HepG2 (cell line): ENCODE data around the gene TMEM239. TPM values are rescaled to one million over a fixed set of nuclear protein-coding genes. Genes with fewer than 3 reads are reported as not detected.

Experiments
- HOXA5 ChIP-seq: sonication (generic); formaldehyde crosslinking; IDR thresholded peaks from 2 replicates; pipeline ENCODE4 v1.4.0; 2020; ENCODE audit warnings: missing genetic modification reagents
- JUN ChIP-seq: sonication (generic); formaldehyde crosslinking; IDR thresholded peaks from 2 replicates; pipeline ENCODE4 v1.4.0; 2020; ENCODE audit warnings: mild to moderate bottlenecking, missing genetic modification reagents
- MBD4 ChIP-seq: IDR thresholded peaks from 2 replicates; pipeline ENCODE4 v1.6.1; 2012; ENCODE audit warnings: low read length, inconsistent platforms, borderline replicate concordance
- PCBP2 ChIP-seq: fragments of 200-400 bp; formaldehyde crosslinking; optimal IDR thresholded peaks from 2 replicates; pipeline ENCODE3; 2018; ENCODE audit warnings: low read length, low read depth; ENCODE audit not compliant: poor library complexity, severe bottlenecking
- PHF21A ChIP-seq: sonication (generic); formaldehyde crosslinking; IDR thresholded peaks from 2 replicates; pipeline ENCODE4 v1.5.0; 2020; ENCODE audit warnings: mild to moderate bottlenecking, missing genetic modification reagents
- SUZ12 ChIP-seq: fragments of 150-350 bp; IDR thresholded peaks from 2 replicates; pipeline ENCODE4 v1.6.1; 2014; ENCODE audit warnings: low read depth, low read length
- TBP ChIP-seq: sonication (generic); formaldehyde crosslinking; IDR thresholded peaks from 2 replicates; pipeline ENCODE4 v1.5.0; 2020; ENCODE audit warnings: missing genetic modification reagents
- TEAD3 ChIP-seq: optimal IDR thresholded peaks from 2 replicates; pipeline ENCODE3; 2016; ENCODE audit warnings: borderline replicate concordance
- ZFP36 ChIP-seq: fragments of 150-350 bp; IDR thresholded peaks from 2 replicates; pipeline ENCODE4 v1.6.1; 2018; ENCODE audit warnings: borderline replicate concordance, low read length, low read depth; ENCODE audit not compliant: partially characterized antibody
- ZNF101 ChIP-seq: sonication (generic); formaldehyde crosslinking; IDR thresholded peaks from 2 replicates; pipeline ENCODE4 v1.4.0; 2020; ENCODE audit warnings: mild to moderate bottlenecking, low read depth, missing genetic modification reagents, borderline replicate concordance
- ZNF138 ChIP-seq: sonication (generic); formaldehyde crosslinking; IDR thresholded peaks from 2 replicates; pipeline ENCODE4 v1.5.0; 2020; ENCODE audit warnings: mild to moderate bottlenecking, low read depth, missing genetic modification reagents
- ZNF572 ChIP-seq: sonication (generic); formaldehyde crosslinking; IDR thresholded peaks from 2 replicates; pipeline ENCODE4 v1.5.1; 2020; ENCODE audit warnings: mild to moderate bottlenecking, missing genetic modification reagents
- ZNF891 ChIP-seq: sonication (generic); formaldehyde crosslinking; IDR thresholded peaks from 2 replicates; pipeline ENCODE4 v1.5.0; 2020; ENCODE audit warnings: mild to moderate bottlenecking, missing genetic modification reagents
- polyA plus RNA-seq, 8 experiments: library from polyadenylated mRNA; depleted of rRNA in 3 of 8; stranded (reverse) in 7 of 8; unstranded in 1 of 8; fragments of >200 nt; fragmentation: Illumina TruSeq in 4 of 8; extraction: Trizol in 4 of 8; gene quantifications; 2 replicates each; pipeline versions ENCODE4 v1.2.1 to v1.2.3, GENCODE V29; 2011 to 2016; ENCODE audit warnings: low read depth in 4 of 8, missing spikeins in 1 of 8, mixed read lengths in 1 of 8; ENCODE audit not compliant: insufficient read depth in 1 of 8
- total RNA-seq, 5 experiments: library from RNA; depleted of rRNA; stranded (reverse); fragments of >200 nt; fragmentation: Illumina TruSeq; extraction: Trizol; gene quantifications; 2 replicates each; pipeline ENCODE4 v1.2.3, GENCODE V29; 2016; ENCODE audit warnings: low read depth in 1 of 5
- TF ChIP-seq, protein P1 (sequence below): sonication (generic); formaldehyde crosslinking; IDR thresholded peaks from 2 replicates; pipeline ENCODE4 v1.4.0; 2020; ENCODE audit warnings: missing genetic modification reagents
- TF ChIP-seq, protein P2 (sequence below): IDR thresholded peaks from 2 replicates; pipeline ENCODE4 v1.6.1; 2016; ENCODE audit warnings: low read depth, missing genetic modification reagents, missing compliant biosample characterization
- TF ChIP-seq, protein P3 (sequence below): sonication (generic); formaldehyde crosslinking; IDR thresholded peaks from 2 replicates; pipeline ENCODE4 v1.5.0; 2020; ENCODE audit warnings: mild to moderate bottlenecking, missing genetic modification reagents

Gene TMEM239
- total and polyA plus RNA-seq, 2 of the 13 experiments (the other 11 are each of a cell fraction or from before 2014, with no cell fraction given): not detected

DNA sequence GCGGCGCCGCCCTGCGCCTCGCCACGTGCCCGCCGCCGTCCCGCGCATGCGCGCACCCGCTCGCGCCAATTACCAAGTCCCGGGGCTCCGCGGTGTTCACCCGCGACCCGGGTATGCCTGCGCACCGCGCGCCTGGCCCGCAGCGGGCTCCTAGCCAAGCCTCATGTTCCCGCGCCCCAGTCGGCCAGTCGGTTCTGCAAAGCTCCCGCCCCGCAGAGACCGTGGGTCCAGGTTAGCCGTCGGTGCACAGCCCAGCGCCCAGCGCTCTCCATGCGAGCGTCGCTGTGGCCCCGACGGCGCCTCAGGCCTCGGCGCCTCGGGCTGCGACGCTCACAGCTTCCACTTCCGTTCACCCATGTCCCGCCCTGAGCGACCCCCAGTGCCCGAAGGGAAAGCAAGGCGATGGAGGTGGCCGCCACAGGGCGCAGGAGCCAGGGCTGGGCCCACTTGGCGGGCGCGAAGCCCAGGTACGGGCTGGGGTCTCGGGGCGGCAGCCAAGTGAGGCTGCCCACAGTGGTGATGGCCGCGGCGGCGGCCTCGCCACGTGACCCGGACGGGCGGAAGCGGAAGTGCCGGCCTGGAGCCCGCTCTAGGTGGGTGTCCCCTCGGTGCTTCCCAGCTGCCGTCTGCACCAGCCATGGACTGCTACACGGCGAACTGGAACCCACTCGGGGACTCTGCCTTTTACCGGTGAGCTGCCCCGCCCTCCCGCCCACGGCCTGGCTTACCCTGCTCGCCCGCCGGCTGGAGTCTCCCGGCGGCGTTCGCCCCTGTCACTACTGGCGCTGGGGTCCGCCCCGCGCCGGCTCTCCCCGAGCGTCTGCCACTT lies 24.2 kb downstream of the TMEM239 start, which contains the start of the genes PCED1A and VPS16 (continued):
- TF ChIP-seq ZNF572 (0 out of 2 replicates have a peak, but pooled peaks have one; percentile 84), PCBP2 (no peak), MBD4 (no peak), HOXA5 (CRISPR knock-in tag) (peak; percentile 97), ZFP36 (no peak), ZNF101 (peak; percentile 67; the same call in 1 of the 2 replicates), ZNF138 (CRISPR knock-in tag) (peak; percentile 93), ZNF891 (CRISPR knock-in tag) (peak; percentile 98), TEAD3 (peak; percentile 68), TBP (peak; percentile 21; the same call in 1 of the 2 replicates), PHF21A (CRISPR knock-in tag) (no peak; the same call in none of the 2 replicates), JUN (CRISPR knock-in tag) (peak; percentile 78; the same call in 1 of the 2 replicates), SUZ12 (no peak)
- TF ChIP-seq, protein P1, sequence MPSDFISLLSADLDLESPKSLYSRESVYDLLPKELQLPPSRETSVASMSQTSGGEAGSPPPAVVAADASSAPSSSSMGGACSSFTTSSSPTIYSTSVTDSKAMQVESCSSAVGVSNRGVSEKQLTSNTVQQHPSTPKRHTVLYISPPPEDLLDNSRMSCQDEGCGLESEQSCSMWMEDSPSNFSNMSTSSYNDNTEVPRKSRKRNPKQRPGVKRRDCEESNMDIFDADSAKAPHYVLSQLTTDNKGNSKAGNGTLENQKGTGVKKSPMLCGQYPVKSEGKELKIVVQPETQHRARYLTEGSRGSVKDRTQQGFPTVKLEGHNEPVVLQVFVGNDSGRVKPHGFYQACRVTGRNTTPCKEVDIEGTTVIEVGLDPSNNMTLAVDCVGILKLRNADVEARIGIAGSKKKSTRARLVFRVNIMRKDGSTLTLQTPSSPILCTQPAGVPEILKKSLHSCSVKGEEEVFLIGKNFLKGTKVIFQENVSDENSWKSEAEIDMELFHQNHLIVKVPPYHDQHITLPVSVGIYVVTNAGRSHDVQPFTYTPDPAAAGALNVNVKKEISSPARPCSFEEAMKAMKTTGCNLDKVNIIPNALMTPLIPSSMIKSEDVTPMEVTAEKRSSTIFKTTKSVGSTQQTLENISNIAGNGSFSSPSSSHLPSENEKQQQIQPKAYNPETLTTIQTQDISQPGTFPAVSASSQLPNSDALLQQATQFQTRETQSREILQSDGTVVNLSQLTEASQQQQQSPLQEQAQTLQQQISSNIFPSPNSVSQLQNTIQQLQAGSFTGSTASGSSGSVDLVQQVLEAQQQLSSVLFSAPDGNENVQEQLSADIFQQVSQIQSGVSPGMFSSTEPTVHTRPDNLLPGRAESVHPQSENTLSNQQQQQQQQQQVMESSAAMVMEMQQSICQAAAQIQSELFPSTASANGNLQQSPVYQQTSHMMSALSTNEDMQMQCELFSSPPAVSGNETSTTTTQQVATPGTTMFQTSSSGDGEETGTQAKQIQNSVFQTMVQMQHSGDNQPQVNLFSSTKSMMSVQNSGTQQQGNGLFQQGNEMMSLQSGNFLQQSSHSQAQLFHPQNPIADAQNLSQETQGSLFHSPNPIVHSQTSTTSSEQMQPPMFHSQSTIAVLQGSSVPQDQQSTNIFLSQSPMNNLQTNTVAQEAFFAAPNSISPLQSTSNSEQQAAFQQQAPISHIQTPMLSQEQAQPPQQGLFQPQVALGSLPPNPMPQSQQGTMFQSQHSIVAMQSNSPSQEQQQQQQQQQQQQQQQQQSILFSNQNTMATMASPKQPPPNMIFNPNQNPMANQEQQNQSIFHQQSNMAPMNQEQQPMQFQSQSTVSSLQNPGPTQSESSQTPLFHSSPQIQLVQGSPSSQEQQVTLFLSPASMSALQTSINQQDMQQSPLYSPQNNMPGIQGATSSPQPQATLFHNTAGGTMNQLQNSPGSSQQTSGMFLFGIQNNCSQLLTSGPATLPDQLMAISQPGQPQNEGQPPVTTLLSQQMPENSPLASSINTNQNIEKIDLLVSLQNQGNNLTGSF (CRISPR knock-in tag): peak; percentile 80; the same call in 1 of the 2 replicates
- TF ChIP-seq, protein P2, sequence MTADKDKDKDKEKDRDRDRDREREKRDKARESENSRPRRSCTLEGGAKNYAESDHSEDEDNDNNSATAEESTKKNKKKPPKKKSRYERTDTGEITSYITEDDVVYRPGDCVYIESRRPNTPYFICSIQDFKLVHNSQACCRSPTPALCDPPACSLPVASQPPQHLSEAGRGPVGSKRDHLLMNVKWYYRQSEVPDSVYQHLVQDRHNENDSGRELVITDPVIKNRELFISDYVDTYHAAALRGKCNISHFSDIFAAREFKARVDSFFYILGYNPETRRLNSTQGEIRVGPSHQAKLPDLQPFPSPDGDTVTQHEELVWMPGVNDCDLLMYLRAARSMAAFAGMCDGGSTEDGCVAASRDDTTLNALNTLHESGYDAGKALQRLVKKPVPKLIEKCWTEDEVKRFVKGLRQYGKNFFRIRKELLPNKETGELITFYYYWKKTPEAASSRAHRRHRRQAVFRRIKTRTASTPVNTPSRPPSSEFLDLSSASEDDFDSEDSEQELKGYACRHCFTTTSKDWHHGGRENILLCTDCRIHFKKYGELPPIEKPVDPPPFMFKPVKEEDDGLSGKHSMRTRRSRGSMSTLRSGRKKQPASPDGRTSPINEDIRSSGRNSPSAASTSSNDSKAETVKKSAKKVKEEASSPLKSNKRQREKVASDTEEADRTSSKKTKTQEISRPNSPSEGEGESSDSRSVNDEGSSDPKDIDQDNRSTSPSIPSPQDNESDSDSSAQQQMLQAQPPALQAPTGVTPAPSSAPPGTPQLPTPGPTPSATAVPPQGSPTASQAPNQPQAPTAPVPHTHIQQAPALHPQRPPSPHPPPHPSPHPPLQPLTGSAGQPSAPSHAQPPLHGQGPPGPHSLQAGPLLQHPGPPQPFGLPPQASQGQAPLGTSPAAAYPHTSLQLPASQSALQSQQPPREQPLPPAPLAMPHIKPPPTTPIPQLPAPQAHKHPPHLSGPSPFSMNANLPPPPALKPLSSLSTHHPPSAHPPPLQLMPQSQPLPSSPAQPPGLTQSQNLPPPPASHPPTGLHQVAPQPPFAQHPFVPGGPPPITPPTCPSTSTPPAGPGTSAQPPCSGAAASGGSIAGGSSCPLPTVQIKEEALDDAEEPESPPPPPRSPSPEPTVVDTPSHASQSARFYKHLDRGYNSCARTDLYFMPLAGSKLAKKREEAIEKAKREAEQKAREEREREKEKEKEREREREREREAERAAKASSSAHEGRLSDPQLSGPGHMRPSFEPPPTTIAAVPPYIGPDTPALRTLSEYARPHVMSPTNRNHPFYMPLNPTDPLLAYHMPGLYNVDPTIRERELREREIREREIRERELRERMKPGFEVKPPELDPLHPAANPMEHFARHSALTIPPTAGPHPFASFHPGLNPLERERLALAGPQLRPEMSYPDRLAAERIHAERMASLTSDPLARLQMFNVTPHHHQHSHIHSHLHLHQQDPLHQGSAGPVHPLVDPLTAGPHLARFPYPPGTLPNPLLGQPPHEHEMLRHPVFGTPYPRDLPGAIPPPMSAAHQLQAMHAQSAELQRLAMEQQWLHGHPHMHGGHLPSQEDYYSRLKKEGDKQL: no peak
- TF ChIP-seq, protein P3, sequence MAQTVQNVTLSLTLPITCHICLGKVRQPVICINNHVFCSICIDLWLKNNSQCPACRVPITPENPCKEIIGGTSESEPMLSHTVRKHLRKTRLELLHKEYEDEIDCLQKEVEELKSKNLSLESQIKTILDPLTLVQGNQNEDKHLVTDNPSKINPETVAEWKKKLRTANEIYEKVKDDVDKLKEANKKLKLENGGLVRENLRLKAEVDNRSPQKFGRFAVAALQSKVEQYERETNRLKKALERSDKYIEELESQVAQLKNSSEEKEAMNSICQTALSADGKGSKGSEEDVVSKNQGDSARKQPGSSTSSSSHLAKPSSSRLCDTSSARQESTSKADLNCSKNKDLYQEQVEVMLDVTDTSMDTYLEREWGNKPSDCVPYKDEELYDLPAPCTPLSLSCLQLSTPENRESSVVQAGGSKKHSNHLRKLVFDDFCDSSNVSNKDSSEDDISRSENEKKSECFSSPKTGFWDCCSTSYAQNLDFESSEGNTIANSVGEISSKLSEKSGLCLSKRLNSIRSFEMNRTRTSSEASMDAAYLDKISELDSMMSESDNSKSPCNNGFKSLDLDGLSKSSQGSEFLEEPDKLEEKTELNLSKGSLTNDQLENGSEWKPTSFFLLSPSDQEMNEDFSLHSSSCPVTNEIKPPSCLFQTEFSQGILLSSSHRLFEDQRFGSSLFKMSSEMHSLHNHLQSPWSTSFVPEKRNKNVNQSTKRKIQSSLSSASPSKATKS (CRISPR knock-in tag): no peak
